HG02885 (cell line): ENCODE data around the gene TTC34.

ENCODE experiments used
- ATAC-seq: cut with Tn5 transposase; IDR thresholded peaks from one replicate; pipeline ENCODE4 v1.9.1; 2021; ENCODE audit warnings: mild to moderate bottlenecking; ENCODE audit not compliant: unreplicated experiment, poor library complexity

TTC34 gene

GRCh38 chr1:2645143-2645542 lies 156.3 kb downstream of the TTC34 start:
- no peak for ATAC-seq

- ATAC-seq, result no peak
These were observed 156.8 kb downstream of the TTC34 start for GRCh38 chr1:2644591-2645101.

GRCh38 chr1:2644171-2644570 lies 157.3 kb downstream of the TTC34 start:
- no peak for ATAC-seq

- no peak for ATAC-seq
These were observed 157.9 kb downstream of the TTC34 start for GRCh38 chr1:2643414-2644077.

- ATAC-seq, result peak; percentile 84
These were observed 158.7 kb downstream of the TTC34 start for GRCh38 chr1:2642560-2643413.

- no peak for ATAC-seq
These were observed 159.3 kb downstream of the TTC34 start for GRCh38 chr1:2642131-2642559.

GRCh38 chr1:2641381-2642130 lies 159.9 kb downstream of the TTC34 start:
- no peak for ATAC-seq

GRCh38 chr1:2640626-2641025 lies 160.9 kb downstream of the TTC34 start:
- no peak for ATAC-seq

- ATAC-seq, result no peak
These were observed 161.6 kb downstream of the TTC34 start for GRCh38 chr1:2639607-2640521.

GRCh38 chr1:2639203-2639602 lies 162.3 kb downstream of the TTC34 start:
- ATAC-seq, result no peak

GRCh38 chr1:2638466-2639115 lies 162.9 kb downstream of the TTC34 start:
- ATAC-seq, result no peak

- no peak for ATAC-seq
These were observed 163.9 kb downstream of the TTC34 start for GRCh38 chr1:2637442-2638145.

GRCh38 chr1:2636733-2637132 lies 164.8 kb downstream of the TTC34 start:
- ATAC-seq, result no peak

- ATAC-seq, result no peak
These were observed 166.0 kb downstream of the TTC34 start for GRCh38 chr1:2635361-2636010.

- ATAC-seq, result no peak
These were observed 167.5 kb downstream of the TTC34 start for GRCh38 chr1:2633936-2634491.

- no peak for ATAC-seq
These were observed 168.0 kb downstream of the TTC34 start for GRCh38 chr1:2633366-2633935.

- ATAC-seq, result no peak
These were observed 168.7 kb downstream of the TTC34 start, which contains the start of gene MMEL1 for GRCh38 chr1:2632561-2633361. Gene MMEL1, minus strand, starts transcription at chr1:2633016. Its CDS starts 3,532 bp downstream, at chr1:2629484.
